ENCODE results near the gene CTNS.

The CTNS gene

GRCh38 chr17:3667366-3668278 is 31.1 kb downstream of the CTNS start (continued):
- peak; percentile 71 for TF ChIP-seq CTCF (tag by site-specific recombination; IDR thresholded peaks at IDR 0.05)
- no peak for TF ChIP-seq ZNF133 (tag by site-specific recombination; IDR thresholded peaks at IDR 0.05)
- TF ChIP-seq BCL11A (tag by site-specific recombination; IDR thresholded peaks at IDR 0.05; ENCODE audit: low read depth): no peak
- no peak for TF ChIP-seq ZNF211 (tag by site-specific recombination; IDR thresholded peaks at IDR 0.05; ENCODE audit: low read depth)
- no peak for TF ChIP-seq ZNF561 (tag by site-specific recombination; IDR thresholded peaks at IDR 0.05; ENCODE audit: borderline replicate concordance)
- TF ChIP-seq ZNF311 (tag by site-specific recombination; IDR thresholded peaks at IDR 0.05; ENCODE audit: borderline replicate concordance): no peak
- no peak for TF ChIP-seq AEBP2 (tag by site-specific recombination; IDR thresholded peaks at IDR 0.05; ENCODE audit: borderline replicate concordance)
- no peak for TF ChIP-seq ZNF391 (tag by site-specific recombination; IDR thresholded peaks at IDR 0.05; ENCODE audit: borderline replicate concordance, low read depth)
- TF ChIP-seq ZIC2 (tag by site-specific recombination; IDR thresholded peaks at IDR 0.05): peak; percentile 15
- TF ChIP-seq IKZF3 (tag by site-specific recombination; IDR thresholded peaks at IDR 0.05): peak; percentile 72; the same call in 1 of the 2 replicates
- TF ChIP-seq ZNF571 (tag by site-specific recombination; IDR thresholded peaks at IDR 0.05): no peak
- TF ChIP-seq ZBTB7A (tag by site-specific recombination; IDR thresholded peaks at IDR 0.05; ENCODE audit: low read depth): no peak
- TF ChIP-seq PRDM6 (tag by site-specific recombination; IDR thresholded peaks at IDR 0.05): no peak
- no peak for TF ChIP-seq ZBTB10 (tag by site-specific recombination; IDR thresholded peaks at IDR 0.05)
- peak; percentile 95; the same call in 1 of the 2 replicates for TF ChIP-seq ZFP37 (tag by site-specific recombination; IDR thresholded peaks at IDR 0.05)
- no peak for TF ChIP-seq ZNF776 (tag by site-specific recombination; IDR thresholded peaks at IDR 0.05; ENCODE audit: borderline replicate concordance)
- no peak; the same call in 1 of the 2 replicates for TF ChIP-seq ZBTB1 (tag by site-specific recombination; IDR thresholded peaks at IDR 0.05)
- TF ChIP-seq ZNF341 (tag by site-specific recombination; IDR thresholded peaks at IDR 0.05; ENCODE audit: low read depth): peak; percentile 60
- no peak for TF ChIP-seq ZNF302 (tag by site-specific recombination; IDR thresholded peaks at IDR 0.05; ENCODE audit: low read depth)
- TF ChIP-seq ZFP3 (tag by site-specific recombination; IDR thresholded peaks at IDR 0.05; ENCODE audit: low read depth): no peak
- TF ChIP-seq ZNF266 (tag by site-specific recombination; IDR thresholded peaks at IDR 0.05; ENCODE audit: low read depth): no peak
- no peak for TF ChIP-seq ATF2 (tag by site-specific recombination; IDR thresholded peaks at IDR 0.05; ENCODE audit: low read depth)
- no peak for TF ChIP-seq ZNF707 (tag by site-specific recombination; IDR thresholded peaks at IDR 0.05)
- no peak for TF ChIP-seq PRDM1 (tag by site-specific recombination; IDR thresholded peaks at IDR 0.05)
- no peak for TF ChIP-seq ZNF280D (tag by site-specific recombination; IDR thresholded peaks at IDR 0.05)
- no peak for TF ChIP-seq OSR2 (tag by site-specific recombination; IDR thresholded peaks at IDR 0.05)
- no peak; the same call in 1 of the 2 replicates for TF ChIP-seq ZNF324 (tag by site-specific recombination; IDR thresholded peaks at IDR 0.05)

Data from HEK293 (cell line).